BE2C (cell line): ENCODE data around the gene ABHD5.
"Not testable (repeated sequence)": the region's sequence is repeated elsewhere in the genome, so short reads cannot be mapped to it uniquely, and the experiment has no call there.

Source experiments
- DNase-seq: peaks from one replicate; pipeline ENCODE4 v3.0.0-alpha.2; 2020
- H3K27me3 ChIP-seq: fragments of 250-450 bp; sonication (Bioruptor Pico); 2 replicates; pipeline ENCODE4 v1.5.1; 2020; ENCODE audit warnings: mild to moderate bottlenecking
- H3K36me3 ChIP-seq: fragments of 250-450 bp; sonication (Bioruptor Pico); 2 replicates; pipeline ENCODE4 v1.5.1; 2020; ENCODE audit warnings: mild to moderate bottlenecking
- H3K4me1 ChIP-seq: fragments of 250-450 bp; sonication (Bioruptor Pico); 2 replicates; pipeline ENCODE4 v1.5.1; 2020
- H3K4me3 ChIP-seq: 2 replicates; pipeline ENCODE4 v1.5.1; 2011; ENCODE audit warnings: low read depth, low read length
- H3K9me3 ChIP-seq: fragments of 250-450 bp; sonication (Bioruptor Pico); 2 replicates; pipeline ENCODE4 v1.5.1; 2020
- CTCF ChIP-seq: IDR thresholded peaks from 2 replicates; pipeline ENCODE4 v1.5.1; 2012; ENCODE audit warnings: mild to moderate bottlenecking, low read depth, low read length

ABHD5 gene

GRCh38 chr3:43649365-43649968 is 41.3 kb upstream of the ABHD5 start:
- TF ChIP-seq CTCF = no peak
- no peak for DNase-seq
- H3K27me3 ChIP-seq = no peaks in the 10 kb centered on the region
- H3K9me3 ChIP-seq = no peaks in the 10 kb centered on the region
- no peak overlapping the region for H3K4me3 ChIP-seq
- H3K4me1 ChIP-seq = no peaks in the 10 kb centered on the region
- no peaks in the 10 kb centered on the region for H3K36me3 ChIP-seq

GRCh38 chr3:43650345-43650744 is 40.4 kb upstream of the ABHD5 start:
- no peak for TF ChIP-seq CTCF
- no peak for DNase-seq
- Histone ChIP-seq H3K4me1 (no peaks in the 10 kb centered on the region), H3K9me3 (no peaks in the 10 kb centered on the region), H3K36me3 (no peaks in the 10 kb centered on the region), H3K4me3 (no peak overlapping the region), H3K27me3 (no peaks in the 10 kb centered on the region)

- not testable (repeated sequence) for H3K9me3 ChIP-seq, H3K4me3 ChIP-seq, H3K27me3 ChIP-seq, DNase-seq, H3K4me1 ChIP-seq, H3K36me3 ChIP-seq
Observed at GRCh38 chr3:43656390-43656789, 34.3 kb upstream of the ABHD5 start.

- TF ChIP-seq CTCF = no peak
- no peak for DNase-seq
- H3K27me3 ChIP-seq = no peaks in the 10 kb centered on the region
- H3K4me3 ChIP-seq = no peak overlapping the region
- no peaks in the 10 kb centered on the region for H3K36me3 ChIP-seq
- H3K9me3 ChIP-seq = no peaks in the 10 kb centered on the region
- H3K4me1 ChIP-seq = no peaks in the 10 kb centered on the region
Observed at GRCh38 chr3:43659250-43659880, 31.4 kb upstream of the ABHD5 start.

GRCh38 chr3:43661376-43661775 is 29.4 kb upstream of the ABHD5 start:
- H3K27me3 ChIP-seq, H3K36me3 ChIP-seq, DNase-seq, H3K4me1 ChIP-seq, H3K9me3 ChIP-seq, H3K4me3 ChIP-seq: not testable (repeated sequence)

GRCh38 chr3:43665011-43665410 is 25.7 kb upstream of the ABHD5 start:
- H3K27me3 ChIP-seq, H3K36me3 ChIP-seq, H3K4me3 ChIP-seq, H3K4me1 ChIP-seq, DNase-seq, H3K9me3 ChIP-seq: not testable (repeated sequence)

- Histone ChIP-seq H3K4me3 (no peak overlapping the region), H3K27me3 (no peaks in the 10 kb centered on the region), H3K9me3 (no peaks in the 10 kb centered on the region), H3K36me3 (no peaks in the 10 kb centered on the region), H3K4me1 (no peaks in the 10 kb centered on the region)
- TF ChIP-seq CTCF = no peak
- no peak for DNase-seq
Observed at GRCh38 chr3:43670635-43671522, 19.9 kb upstream of the ABHD5 start.
